DOHH2 (cell line): ENCODE measurements around the gene CA14.

Experiments
- EZH2phosphoT487 ChIP-seq: fragments of 200-600 bp; sonication (generic); IDR thresholded peaks from 2 replicates; pipeline ENCODE4 v1.6.1; 2017; ENCODE audit warnings: borderline replicate concordance, mild to moderate bottlenecking, antibody characterized with exemption, low read length, moderate library complexity, mixed read lengths
- TF ChIP-seq, protein P1 (sequence below): fragments of 200-600 bp; sonication (generic); IDR thresholded peaks from one replicate; pipeline ENCODE4 v1.5.1; 2014; ENCODE audit warnings: antibody characterized with exemption, mild to moderate bottlenecking, low read depth, low read length; ENCODE audit not compliant: poor library complexity, severe bottlenecking

DNA sequence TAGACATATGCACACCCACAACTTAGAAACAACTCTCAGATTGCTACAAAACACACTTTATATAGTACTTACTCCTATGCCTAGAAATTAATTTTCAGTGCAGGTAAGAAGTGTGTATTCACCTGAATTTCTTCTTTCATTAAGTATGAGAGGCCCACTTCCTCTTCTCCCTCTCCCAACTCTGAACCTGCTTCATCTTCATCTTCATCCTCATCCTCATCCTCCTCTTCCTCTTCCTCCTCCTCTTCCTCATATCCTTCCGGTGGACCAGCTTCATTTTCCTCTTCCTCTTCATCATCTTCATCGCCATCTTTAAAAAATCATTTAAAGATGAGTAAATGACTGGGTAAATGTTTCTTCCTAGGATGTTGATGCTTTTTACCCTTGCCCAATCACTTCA is 31.1 kb upstream of the CA14 start:
- TF ChIP-seq, protein P1, sequence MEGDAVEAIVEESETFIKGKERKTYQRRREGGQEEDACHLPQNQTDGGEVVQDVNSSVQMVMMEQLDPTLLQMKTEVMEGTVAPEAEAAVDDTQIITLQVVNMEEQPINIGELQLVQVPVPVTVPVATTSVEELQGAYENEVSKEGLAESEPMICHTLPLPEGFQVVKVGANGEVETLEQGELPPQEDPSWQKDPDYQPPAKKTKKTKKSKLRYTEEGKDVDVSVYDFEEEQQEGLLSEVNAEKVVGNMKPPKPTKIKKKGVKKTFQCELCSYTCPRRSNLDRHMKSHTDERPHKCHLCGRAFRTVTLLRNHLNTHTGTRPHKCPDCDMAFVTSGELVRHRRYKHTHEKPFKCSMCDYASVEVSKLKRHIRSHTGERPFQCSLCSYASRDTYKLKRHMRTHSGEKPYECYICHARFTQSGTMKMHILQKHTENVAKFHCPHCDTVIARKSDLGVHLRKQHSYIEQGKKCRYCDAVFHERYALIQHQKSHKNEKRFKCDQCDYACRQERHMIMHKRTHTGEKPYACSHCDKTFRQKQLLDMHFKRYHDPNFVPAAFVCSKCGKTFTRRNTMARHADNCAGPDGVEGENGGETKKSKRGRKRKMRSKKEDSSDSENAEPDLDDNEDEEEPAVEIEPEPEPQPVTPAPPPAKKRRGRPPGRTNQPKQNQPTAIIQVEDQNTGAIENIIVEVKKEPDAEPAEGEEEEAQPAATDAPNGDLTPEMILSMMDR = no peak
- no peak for TF ChIP-seq EZH2phosphoT487
